ENCODE data around the gene CATSPER4.

CATSPER4 gene

DNA sequence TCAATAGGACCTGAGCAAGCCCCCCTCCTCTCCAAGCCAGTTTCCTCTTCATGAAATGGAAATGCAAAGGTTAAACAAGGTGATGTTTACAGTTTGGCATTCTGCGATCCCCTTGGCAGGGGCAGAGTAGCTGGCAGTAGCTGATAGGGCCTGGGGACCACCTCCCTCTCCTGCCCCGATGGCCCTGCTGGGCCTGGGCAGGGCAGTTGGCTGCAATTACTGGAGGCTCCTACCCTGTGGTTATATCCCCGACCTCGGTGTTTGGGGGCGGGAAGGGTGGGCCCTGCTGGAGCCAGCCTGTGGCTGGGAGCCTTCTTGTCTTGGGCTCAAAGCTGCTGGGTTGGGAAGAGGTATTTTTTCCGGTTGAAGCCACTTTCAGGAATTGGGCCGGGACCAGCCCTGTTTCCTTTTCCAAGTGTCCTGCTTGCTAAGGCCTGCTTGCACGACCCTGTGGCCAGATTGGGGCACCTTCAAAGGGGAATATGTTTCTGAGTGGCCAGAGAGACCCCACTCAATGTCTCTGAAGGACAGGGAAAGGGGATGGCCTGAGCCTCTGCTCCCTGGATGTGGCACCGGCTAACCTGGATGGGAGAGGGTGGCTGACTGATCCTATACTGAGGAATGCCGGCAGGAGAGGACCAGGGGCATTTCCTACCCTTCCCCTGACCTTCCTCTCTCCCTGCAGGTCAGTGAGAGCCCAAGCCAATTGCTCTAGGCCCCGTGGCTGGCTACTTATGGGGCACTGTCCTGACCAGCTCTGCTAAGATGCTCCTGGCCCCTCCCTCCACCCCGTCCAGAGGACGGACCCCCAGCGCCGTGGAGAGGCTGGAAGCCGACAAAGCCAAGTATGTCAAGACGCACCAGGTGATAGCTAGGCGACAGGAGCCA lies 29.6 kb upstream of the CATSPER4 start:
- DNase-seq (ENCODE audit: low spot score) (no peak), ATAC-seq (ENCODE audit: low read depth) (no peak)
- TF ChIP-seq, protein P1, sequence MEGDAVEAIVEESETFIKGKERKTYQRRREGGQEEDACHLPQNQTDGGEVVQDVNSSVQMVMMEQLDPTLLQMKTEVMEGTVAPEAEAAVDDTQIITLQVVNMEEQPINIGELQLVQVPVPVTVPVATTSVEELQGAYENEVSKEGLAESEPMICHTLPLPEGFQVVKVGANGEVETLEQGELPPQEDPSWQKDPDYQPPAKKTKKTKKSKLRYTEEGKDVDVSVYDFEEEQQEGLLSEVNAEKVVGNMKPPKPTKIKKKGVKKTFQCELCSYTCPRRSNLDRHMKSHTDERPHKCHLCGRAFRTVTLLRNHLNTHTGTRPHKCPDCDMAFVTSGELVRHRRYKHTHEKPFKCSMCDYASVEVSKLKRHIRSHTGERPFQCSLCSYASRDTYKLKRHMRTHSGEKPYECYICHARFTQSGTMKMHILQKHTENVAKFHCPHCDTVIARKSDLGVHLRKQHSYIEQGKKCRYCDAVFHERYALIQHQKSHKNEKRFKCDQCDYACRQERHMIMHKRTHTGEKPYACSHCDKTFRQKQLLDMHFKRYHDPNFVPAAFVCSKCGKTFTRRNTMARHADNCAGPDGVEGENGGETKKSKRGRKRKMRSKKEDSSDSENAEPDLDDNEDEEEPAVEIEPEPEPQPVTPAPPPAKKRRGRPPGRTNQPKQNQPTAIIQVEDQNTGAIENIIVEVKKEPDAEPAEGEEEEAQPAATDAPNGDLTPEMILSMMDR (IDR thresholded peaks at IDR 0.05; ENCODE audit: poor library complexity, severe bottlenecking): no peak
- Histone ChIP-seq H3K4me1 (ENCODE audit: insufficient read depth, poor library complexity, severe bottlenecking) (peaks cover 5% of the 10 kb centered on the region), H3K9me3 (ENCODE audit: severe bottlenecking) (no peaks in the 10 kb centered on the region), H3K27ac (ENCODE audit: poor library complexity, severe bottlenecking) (no peak overlapping the region), H3K4me3 (ENCODE audit: severe bottlenecking) (no peak overlapping the region), H3K27me3 (ENCODE audit: insufficient read depth, poor library complexity, severe bottlenecking) (peaks cover 5% of the 10 kb centered on the region), H3K36me3 (ENCODE audit: low read depth) (no peaks in the 10 kb centered on the region)

DNA sequence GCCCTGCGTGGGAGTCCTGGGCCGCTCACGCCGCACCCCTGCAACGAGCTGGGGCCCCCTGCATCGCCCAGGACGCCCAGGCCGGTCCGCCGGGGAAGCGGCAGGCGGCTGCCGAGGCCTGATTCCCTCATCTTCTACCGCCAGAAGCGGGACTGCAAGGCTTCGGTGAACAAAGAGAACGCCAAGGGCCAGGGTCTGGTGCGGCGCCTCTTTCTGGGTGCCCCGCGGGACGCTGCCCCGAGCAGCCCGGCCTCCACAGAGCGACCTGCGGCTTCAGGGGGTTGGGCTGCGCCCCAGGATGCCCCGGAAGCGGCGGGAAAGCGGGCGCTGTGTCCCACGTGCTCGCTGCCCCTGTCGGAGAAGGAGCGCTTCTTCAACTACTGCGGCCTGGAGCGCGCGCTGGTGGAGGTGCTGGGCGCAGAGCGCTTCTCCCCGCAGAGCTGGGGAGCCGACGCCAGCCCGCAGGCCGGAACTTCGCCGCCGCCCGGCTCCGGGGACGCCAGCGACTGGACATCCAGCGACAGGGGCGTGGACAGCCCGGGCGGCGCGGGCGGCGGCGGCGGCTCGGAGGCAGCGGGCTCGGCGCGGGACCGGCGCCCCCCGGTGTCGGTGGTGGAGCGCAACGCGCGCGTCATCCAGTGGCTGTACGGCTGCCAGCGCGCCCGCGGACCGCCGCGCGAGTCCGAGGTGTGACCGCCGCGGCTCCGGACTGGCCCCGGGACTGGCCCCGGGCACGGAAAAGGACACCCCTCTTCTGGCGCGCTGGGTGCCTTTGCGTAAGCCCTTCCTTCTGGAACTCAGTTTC lies 28.8 kb upstream of the CATSPER4 start:
- peaks cover 2% of the 10 kb centered on the region for H3K4me1 ChIP-seq (ENCODE audit: insufficient read depth, poor library complexity, severe bottlenecking)
- H3K36me3 ChIP-seq (ENCODE audit: low read depth): no peaks in the 10 kb centered on the region
- H3K27ac ChIP-seq (ENCODE audit: poor library complexity, severe bottlenecking): no peak overlapping the region
- H3K9me3 ChIP-seq (ENCODE audit: severe bottlenecking): no peaks in the 10 kb centered on the region
- peak overlapping the region; percentile 35 for H3K4me3 ChIP-seq (ENCODE audit: severe bottlenecking)
- DNase-seq (ENCODE audit: low spot score): no peak
- peak; percentile 49 for ATAC-seq (ENCODE audit: low read depth)
- peaks cover 5% of the 10 kb centered on the region for H3K27me3 ChIP-seq (ENCODE audit: insufficient read depth, poor library complexity, severe bottlenecking)
- TF ChIP-seq, protein P1 (IDR thresholded peaks at IDR 0.05; ENCODE audit: poor library complexity, severe bottlenecking): peak; percentile 69

DNA sequence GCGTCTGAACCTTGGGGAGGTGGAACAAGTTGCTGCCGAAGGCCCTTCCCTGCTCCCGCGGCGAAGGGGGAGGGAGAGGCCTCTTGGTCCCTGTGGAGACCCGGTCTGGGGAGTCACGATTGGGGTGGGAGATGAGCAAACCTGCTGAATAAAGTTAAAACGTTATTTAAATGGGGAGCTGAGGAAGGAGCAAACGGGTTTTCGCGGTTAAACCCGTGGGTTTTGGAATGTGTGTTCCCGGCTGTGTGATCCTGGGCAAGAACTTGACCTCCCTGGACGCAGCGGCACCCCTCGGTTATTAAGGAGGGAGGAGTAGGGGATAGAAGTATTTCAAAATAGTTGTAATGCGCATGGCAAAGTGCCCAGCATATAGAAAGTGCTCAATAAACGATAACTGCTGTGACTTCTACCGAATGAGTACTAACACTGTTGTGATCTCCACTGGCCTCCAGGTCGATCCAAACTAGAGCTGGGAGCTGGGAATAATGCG lies 28.1 kb upstream of the CATSPER4 start:
- H3K36me3 ChIP-seq (ENCODE audit: low read depth): no peaks in the 10 kb centered on the region
- no peaks in the 10 kb centered on the region for H3K9me3 ChIP-seq (ENCODE audit: severe bottlenecking)
- TF ChIP-seq, protein P1 (IDR thresholded peaks at IDR 0.05; ENCODE audit: poor library complexity, severe bottlenecking): no peak
- no peak overlapping the region for H3K27ac ChIP-seq (ENCODE audit: poor library complexity, severe bottlenecking)
- no peaks in the 10 kb centered on the region for H3K4me1 ChIP-seq (ENCODE audit: insufficient read depth, poor library complexity, severe bottlenecking)
- DNase-seq (ENCODE audit: low spot score) (no peak), ATAC-seq (ENCODE audit: low read depth) (no peak)
- H3K4me3 ChIP-seq (ENCODE audit: severe bottlenecking): peak overlapping the region; percentile 35
- H3K27me3 ChIP-seq (ENCODE audit: insufficient read depth, poor library complexity, severe bottlenecking): peaks cover 5% of the 10 kb centered on the region

DNA sequence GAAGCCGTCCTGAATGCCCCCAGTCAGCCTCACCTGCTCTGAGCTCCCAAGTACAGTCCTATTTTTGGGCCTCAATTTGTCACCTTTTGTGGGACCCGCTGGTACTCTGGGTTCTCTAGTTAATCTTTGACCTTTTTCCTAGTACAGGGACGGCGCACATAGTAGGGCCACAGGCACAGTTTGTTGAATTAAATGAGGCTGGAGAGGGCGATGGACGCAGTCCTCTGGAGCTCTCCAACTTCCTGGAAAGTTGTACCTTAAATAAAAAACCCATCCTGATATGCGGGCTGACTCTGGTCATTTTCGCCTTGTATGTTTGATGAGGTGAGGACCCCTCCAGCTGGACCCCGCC lies 26.7 kb upstream of the CATSPER4 start:
- Histone ChIP-seq H3K9me3 (ENCODE audit: severe bottlenecking) (no peaks in the 10 kb centered on the region), H3K27me3 (ENCODE audit: insufficient read depth, poor library complexity, severe bottlenecking) (peaks cover 5% of the 10 kb centered on the region), H3K4me1 (ENCODE audit: insufficient read depth, poor library complexity, severe bottlenecking) (no peaks in the 10 kb centered on the region), H3K36me3 (ENCODE audit: low read depth) (no peaks in the 10 kb centered on the region), H3K4me3 (ENCODE audit: severe bottlenecking) (peak overlapping the region; percentile 25), H3K27ac (ENCODE audit: poor library complexity, severe bottlenecking) (no peak overlapping the region)
- ATAC-seq (ENCODE audit: low read depth) (no peak), DNase-seq (ENCODE audit: low spot score) (no peak)
- TF ChIP-seq, protein P1 (IDR thresholded peaks at IDR 0.05; ENCODE audit: poor library complexity, severe bottlenecking): no peak

Data from RWPE2 (cell line).